BLaER1 treated with 17β-estradiol and CSF1 and Interleukin-3, amounts not matched to agents 10 nM and 100 nM (cell line): ENCODE measurements around the gene IGF2.

ENCODE experiments used
- H3K27ac ChIP-seq, 11 experiments: shearing (Covaris generic); formaldehyde crosslinking; 2 replicates each; pipeline ENCODE4 v1.8.1; 2022
- H3K27me3 ChIP-seq, 11 experiments: shearing (Covaris generic); formaldehyde crosslinking; 2 replicates each; pipeline ENCODE4 v1.8.1; 2022
- H3K36me3 ChIP-seq, 11 experiments: shearing (Covaris generic); formaldehyde crosslinking; 2 replicates each; pipeline ENCODE4 v1.8.1; 2022
- H3K4me1 ChIP-seq, 10 experiments: shearing (Covaris generic); formaldehyde crosslinking; 2 replicates each; pipeline ENCODE4 v1.8.1; 2022
- H3K4me2 ChIP-seq, 11 experiments: shearing (Covaris generic); formaldehyde crosslinking; 2 replicates each; pipeline ENCODE4 v1.8.1; 2022
- H3K4me3 ChIP-seq, 10 experiments: shearing (Covaris generic); formaldehyde crosslinking; 2 replicates each; pipeline ENCODE4 v1.8.1; 2022
- H3K9ac ChIP-seq, 11 experiments: shearing (Covaris generic); formaldehyde crosslinking; 2 replicates each; pipeline ENCODE4 v1.8.1; 2022
- H3K9me3 ChIP-seq, 11 experiments: shearing (Covaris generic); formaldehyde crosslinking; replicated peaks in 1 of 11; 2 replicates each; pipeline ENCODE4 v1.8.1; 2022
- H4K20me1 ChIP-seq, 11 experiments: shearing (Covaris generic); formaldehyde crosslinking; 2 replicates each; pipeline ENCODE4 v1.8.1; 2022
- Cebpa-rat ChIP-seq, 11 experiments: shearing (Covaris generic); IDR thresholded peaks; 2 replicates each; pipeline ENCODE4 v1.8.1; 2022

Gene IGF2

DNA sequence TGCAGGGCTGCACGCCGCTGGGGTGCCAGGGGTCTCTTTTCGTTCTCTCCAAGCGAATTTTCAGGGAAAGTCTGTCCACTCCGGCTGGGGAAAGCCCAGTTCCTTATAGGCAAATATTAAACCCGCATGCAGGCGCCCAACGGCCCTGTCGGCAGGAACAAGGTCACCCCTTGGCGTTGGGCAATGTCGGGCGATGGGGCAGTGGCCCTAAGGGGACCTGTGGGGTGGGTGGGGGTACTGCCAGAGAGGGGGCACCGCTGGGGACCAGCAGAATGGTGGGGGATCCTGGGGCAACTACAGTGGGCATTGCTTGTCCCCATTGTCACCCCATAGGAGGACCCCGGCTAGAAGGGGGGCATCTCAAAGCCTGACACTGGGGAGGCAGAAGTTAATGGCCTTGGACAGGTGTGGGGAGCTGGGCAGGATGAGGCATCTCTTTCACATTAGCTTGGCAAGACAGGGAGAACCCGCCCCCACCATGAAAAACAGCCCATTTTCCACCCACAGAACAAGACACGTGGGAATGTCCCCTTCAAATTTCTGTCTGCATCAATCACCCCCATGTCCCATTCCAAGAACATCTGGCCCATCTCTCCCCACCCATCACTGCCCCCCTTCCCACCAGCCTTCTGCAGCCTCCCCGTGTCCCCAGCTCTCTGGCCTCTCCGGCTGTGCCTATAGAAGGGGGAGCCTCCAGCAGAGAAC is 5.5 kb upstream of the IGF2 start:
- TF ChIP-seq Cebpa-rat (IDR thresholded peaks at IDR 0.05), result no peak
- peaks cover 0 to 24% (median 7%) of the 10 kb centered on the region in 10 experiments; a peak in 11 of 20 replicates for H3K4me1 ChIP-seq
- H3K36me3 ChIP-seq, result no peaks in the 10 kb centered on the region
- H3K4me2 ChIP-seq, result peak overlapping the region in 3 of 11 experiments; percentile 61 to 92 (median 83); a peak in 6 of 22 replicates
- H4K20me1 ChIP-seq, result peaks cover 0 to 86% (median 39%) of the 10 kb centered on the region in 11 experiments; a peak in 17 of 22 replicates
- H3K4me3 ChIP-seq, result peak overlapping the region in 2 of 10 experiments; percentile 24 to 39; a peak in 1 of 20 replicates
- H3K27ac ChIP-seq, result no peak overlapping the region
- peaks cover 99 to 100% (median 100%) of the 10 kb centered on the region in 11 experiments for H3K27me3 ChIP-seq
- H3K9ac ChIP-seq, result no peak overlapping the region
- H3K9me3 ChIP-seq, result peaks cover 0 to 5% (median 0%) of the 10 kb centered on the region in 11 experiments; a peak in 7 of 22 replicates

- H3K9ac ChIP-seq, result no peak overlapping the region
- H3K4me2 ChIP-seq, result peak overlapping the region in 5 of 11 experiments; percentile 5 to 92 (median 61); a peak in 10 of 22 replicates
- TF ChIP-seq Cebpa-rat (IDR thresholded peaks at IDR 0.05), result no peak
- H3K4me1 ChIP-seq, result peaks cover 0 to 24% (median 7%) of the 10 kb centered on the region in 10 experiments; a peak in 11 of 20 replicates
- H3K36me3 ChIP-seq, result no peaks in the 10 kb centered on the region
- peaks cover 0 to 6% (median 0%) of the 10 kb centered on the region in 11 experiments; a peak in 7 of 22 replicates for H3K9me3 ChIP-seq
- no peak overlapping the region for H3K27ac ChIP-seq
- H4K20me1 ChIP-seq, result peaks cover 0 to 82% (median 40%) of the 10 kb centered on the region in 11 experiments; a peak in 17 of 22 replicates
- H3K27me3 ChIP-seq, result peaks cover 98 to 100% (median 100%) of the 10 kb centered on the region in 11 experiments
- peak overlapping the region in 3 of 10 experiments; percentile 24 to 39 (median 35); a peak in 5 of 20 replicates for H3K4me3 ChIP-seq
Measured at GRCh38 chr11:2143799-2144543, 4.8 kb upstream of the IGF2 start.

- H3K9ac ChIP-seq, result no peak overlapping the region
- H3K4me1 ChIP-seq, result peaks cover 0 to 24% (median 7%) of the 10 kb centered on the region in 10 experiments; a peak in 11 of 20 replicates
- no peak overlapping the region for H3K27ac ChIP-seq
- H3K36me3 ChIP-seq, result no peaks in the 10 kb centered on the region
- peaks cover 0 to 77% (median 40%) of the 10 kb centered on the region in 11 experiments; a peak in 17 of 22 replicates for H4K20me1 ChIP-seq
- peak overlapping the region in 2 of 10 experiments; percentile 24 to 39; a peak in 3 of 20 replicates for H3K4me3 ChIP-seq
- H3K27me3 ChIP-seq, result peaks cover 98 to 100% (median 100%) of the 10 kb centered on the region in 11 experiments
- no peak for TF ChIP-seq Cebpa-rat (IDR thresholded peaks at IDR 0.05)
- H3K9me3 ChIP-seq, result peaks cover 0 to 6% (median 0%) of the 10 kb centered on the region in 11 experiments; a peak in 7 of 22 replicates
- peak overlapping the region in 5 of 11 experiments; percentile 5 to 92 (median 61); a peak in 8 of 22 replicates for H3K4me2 ChIP-seq
Measured at GRCh38 chr11:2143477-2143798, 4.2 kb upstream of the IGF2 start.

GRCh38 chr11:2142762-2143202 is 3.6 kb upstream of the IGF2 start:
- peaks cover 98 to 100% (median 100%) of the 10 kb centered on the region in 11 experiments for H3K27me3 ChIP-seq
- H3K4me2 ChIP-seq, result peak overlapping the region in 3 of 11 experiments; percentile 55 to 83 (median 80); a peak in 5 of 22 replicates
- no peaks in the 10 kb centered on the region for H3K36me3 ChIP-seq
- H3K4me3 ChIP-seq, result no peak overlapping the region
- peaks cover 0 to 6% (median 0%) of the 10 kb centered on the region in 11 experiments; a peak in 7 of 22 replicates for H3K9me3 ChIP-seq
- H3K9ac ChIP-seq, result no peak overlapping the region
- H3K4me1 ChIP-seq, result peaks cover 0 to 24% (median 7%) of the 10 kb centered on the region in 10 experiments; a peak in 11 of 20 replicates
- no peak for TF ChIP-seq Cebpa-rat (IDR thresholded peaks at IDR 0.05)
- no peak overlapping the region for H3K27ac ChIP-seq
- H4K20me1 ChIP-seq, result peaks cover 0 to 70% (median 40%) of the 10 kb centered on the region in 11 experiments; a peak in 17 of 22 replicates

- Histone ChIP-seq H3K4me1 (peaks cover 0 to 24% (median 6%) of the 10 kb centered on the region in 10 experiments; a peak in 11 of 20 replicates), H3K9me3 (peaks cover 0 to 6% (median 0%) of the 10 kb centered on the region in 11 experiments; a peak in 7 of 22 replicates), H3K9ac (no peak overlapping the region), H4K20me1 (peaks cover 0 to 67% (median 41%) of the 10 kb centered on the region in 11 experiments; a peak in 17 of 22 replicates), H3K27ac (no peak overlapping the region), H3K36me3 (no peaks in the 10 kb centered on the region), H3K4me3 (no peak overlapping the region), H3K27me3 (peaks cover 98 to 100% (median 100%) of the 10 kb centered on the region in 11 experiments), H3K4me2 (peak overlapping the region in 3 of 11 experiments; percentile 55 to 83 (median 80); a peak in 5 of 22 replicates)
- no peak; a peak in 2 of 22 replicates for TF ChIP-seq Cebpa-rat (IDR thresholded peaks at IDR 0.05)
Measured at GRCh38 chr11:2142300-2142759, 3.1 kb upstream of the IGF2 start.

DNA sequence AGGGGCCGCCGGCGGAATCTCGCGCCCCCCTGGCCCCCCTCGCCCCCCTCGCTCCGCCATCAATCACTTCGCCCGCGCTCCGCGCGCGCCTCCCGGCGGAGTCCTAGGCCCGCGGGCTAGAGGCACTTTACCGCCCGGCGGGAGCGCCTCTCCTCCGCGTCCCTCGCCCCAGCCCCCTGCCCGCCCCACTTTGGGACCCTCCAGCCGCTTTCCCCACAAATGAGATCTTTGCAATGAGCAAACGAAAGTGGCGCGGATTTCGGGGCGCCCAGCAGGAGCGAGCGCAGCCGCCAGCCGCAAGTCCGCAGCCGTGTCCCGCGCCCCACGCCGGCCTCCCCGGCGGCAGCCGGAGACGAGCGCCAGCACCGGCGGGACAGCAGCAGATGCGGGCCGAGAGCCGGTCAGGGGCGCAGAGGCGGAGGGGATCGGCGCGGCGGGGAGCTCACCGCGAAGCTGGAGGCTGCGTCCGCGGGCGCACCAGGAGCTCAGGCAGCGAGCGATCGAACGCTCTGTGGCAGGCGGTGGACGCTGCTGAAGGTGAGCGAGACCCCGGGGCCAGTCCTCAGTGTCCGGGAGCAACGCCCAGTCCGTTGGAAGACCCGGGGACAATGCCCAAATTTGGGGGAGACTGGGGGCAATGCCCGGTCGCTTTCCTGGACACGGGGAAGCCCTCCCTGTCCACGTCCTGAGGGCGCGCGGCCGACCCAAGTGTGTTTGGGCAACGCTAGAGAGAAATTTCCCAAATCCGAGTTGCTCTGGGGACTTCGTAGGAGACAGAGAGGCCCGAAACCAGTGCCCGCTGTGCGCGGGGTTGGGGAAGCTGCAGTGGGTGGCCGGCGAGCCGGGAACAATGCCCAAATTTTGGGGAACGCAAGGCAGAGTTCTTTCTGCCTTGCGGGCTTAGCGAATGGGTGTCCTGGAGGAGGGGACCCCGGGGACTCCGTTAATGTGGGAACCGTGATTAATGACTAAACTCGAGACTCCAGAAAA is 1.5 kb upstream of the IGF2 start:
- Histone ChIP-seq H3K36me3 (no peaks in the 10 kb centered on the region), H3K4me3 (no peak overlapping the region), H3K9ac (no peak overlapping the region), H3K9me3 (peaks cover 0 to 6% (median 0%) of the 10 kb centered on the region in 11 experiments; a peak in 7 of 22 replicates), H3K4me2 (no peak overlapping the region), H4K20me1 (peaks cover 0 to 61% (median 25%) of the 10 kb centered on the region in 11 experiments; a peak in 17 of 22 replicates), H3K27me3 (peaks cover 98 to 100% (median 100%) of the 10 kb centered on the region in 11 experiments), H3K27ac (no peak overlapping the region), H3K4me1 (peaks cover 0 to 24% (median 3%) of the 10 kb centered on the region in 10 experiments; a peak in 7 of 20 replicates)
- no peak for TF ChIP-seq Cebpa-rat (IDR thresholded peaks at IDR 0.05)

DNA sequence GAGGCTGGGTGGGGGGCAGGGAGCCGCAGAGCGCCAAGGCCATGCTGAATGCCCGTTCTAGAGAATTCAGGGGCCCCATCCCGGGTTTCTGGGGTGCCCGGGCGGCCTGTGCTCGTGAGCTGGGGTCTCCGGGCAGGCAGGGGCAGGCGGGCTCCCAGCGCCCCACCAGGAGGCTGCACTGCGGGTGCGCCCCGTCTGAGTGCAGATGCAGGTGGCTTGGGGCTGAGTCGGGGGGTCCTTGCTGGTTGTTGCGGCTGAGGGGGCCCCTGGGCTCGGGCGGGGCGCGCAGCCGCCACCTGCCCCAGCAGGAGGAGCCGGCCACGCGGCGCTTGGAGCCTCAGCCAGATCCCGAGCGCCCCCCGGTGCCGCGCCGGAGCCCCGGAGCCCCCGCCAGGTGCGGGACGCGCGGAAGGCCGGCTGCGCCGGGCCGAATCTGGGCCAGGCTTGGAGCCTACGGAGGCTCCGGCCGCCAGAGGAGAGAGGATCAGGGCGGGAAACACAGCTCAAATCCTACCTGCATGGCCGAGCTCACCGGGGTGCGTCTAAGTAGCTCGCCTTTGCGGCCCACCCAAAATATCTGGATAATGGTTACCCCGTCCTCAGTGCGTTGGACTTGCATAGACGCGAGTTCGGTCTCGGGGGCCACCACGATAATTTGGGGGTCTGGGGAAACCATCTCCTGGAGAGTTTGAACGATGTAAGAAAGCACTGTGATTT is 590 bp upstream of the IGF2 start:
- no peak overlapping the region for H3K4me2 ChIP-seq
- H4K20me1 ChIP-seq, result peaks cover 0 to 61% (median 20%) of the 10 kb centered on the region in 11 experiments; a peak in 17 of 22 replicates
- no peak overlapping the region for H3K4me3 ChIP-seq
- H3K9ac ChIP-seq, result no peak overlapping the region
- no peak for TF ChIP-seq Cebpa-rat (IDR thresholded peaks at IDR 0.05)
- no peak overlapping the region for H3K27ac ChIP-seq
- H3K9me3 ChIP-seq, result peaks cover 0 to 6% (median 0%) of the 10 kb centered on the region in 11 experiments; a peak in 7 of 22 replicates
- no peaks in the 10 kb centered on the region for H3K36me3 ChIP-seq
- peaks cover 98 to 100% (median 100%) of the 10 kb centered on the region in 11 experiments for H3K27me3 ChIP-seq
- peaks cover 0 to 24% (median 3%) of the 10 kb centered on the region in 10 experiments; a peak in 7 of 20 replicates for H3K4me1 ChIP-seq
